Hepatocyte (in vitro differentiated cells): Measurements from ENCODE around the gene WNT7B. TPM values are rescaled to one million over a fixed set of nuclear protein-coding genes. Genes with fewer than 3 reads are reported as not detected.

Source experiments
- DNase-seq: peaks from one replicate; pipeline ENCODE4 v3.0.0-alpha.2; 2016; ENCODE audit warnings: low spot score
- H2AFZ ChIP-seq: fragments of 200-600 bp; sonication (generic); 2 replicates; pipeline ENCODE4 v1.6.0; 2016; ENCODE audit warnings: antibody characterized with exemption, mild to moderate bottlenecking
- H3K27ac ChIP-seq: fragments of 200-600 bp; sonication (generic); 2 replicates; pipeline ENCODE4 v1.5.1; 2016; ENCODE audit warnings: mild to moderate bottlenecking
- H3K27me3 ChIP-seq: fragments of 200-600 bp; sonication (generic); 2 replicates; pipeline ENCODE4 v1.6.1; 2016
- H3K36me3 ChIP-seq: fragments of 200-600 bp; sonication (generic); replicated peaks from 2 replicates; pipeline ENCODE4 v1.5.1; 2016; ENCODE audit warnings: low read depth; ENCODE audit not compliant: insufficient read depth
- H3K4me1 ChIP-seq: fragments of 200-600 bp; sonication (generic); 2 replicates; pipeline ENCODE4 v1.5.1; 2016; ENCODE audit warnings: mild to moderate bottlenecking, moderate library complexity; ENCODE audit not compliant: insufficient read depth
- H3K4me2 ChIP-seq: fragments of 200-600 bp; sonication (generic); 2 replicates; pipeline ENCODE4 v1.6.0; 2016
- H3K4me3 ChIP-seq: fragments of 200-600 bp; sonication (generic); 2 replicates; pipeline ENCODE4 v1.5.1; 2016; ENCODE audit warnings: mild to moderate bottlenecking
- H3K79me2 ChIP-seq: fragments of 200-600 bp; sonication (generic); 2 replicates; pipeline ENCODE4 v1.6.0; 2017; ENCODE audit warnings: mild to moderate bottlenecking
- H3K9me2 ChIP-seq: fragments of 200-600 bp; sonication (generic); replicated peaks from 2 replicates; pipeline ENCODE4 v1.6.0; 2017; ENCODE audit warnings: mild to moderate bottlenecking; ENCODE audit not compliant: insufficient read depth
- H3K9me3 ChIP-seq: fragments of 200-600 bp; sonication (generic); 2 replicates; pipeline ENCODE4 v1.5.1; 2016; ENCODE audit warnings: low read depth, mild to moderate bottlenecking
- H4K20me1 ChIP-seq: fragments of 200-600 bp; sonication (generic); 2 replicates; pipeline ENCODE4 v1.6.0; 2016; ENCODE audit warnings: mild to moderate bottlenecking; ENCODE audit not compliant: insufficient read depth, poor library complexity, severe bottlenecking
- CTCF ChIP-seq: fragments of 200-600 bp; sonication (generic); IDR thresholded peaks from 2 replicates; pipeline ENCODE4 v1.5.1; 2016; ENCODE audit warnings: antibody characterized with exemption, mild to moderate bottlenecking; ENCODE audit not compliant: poor library complexity
- EZH2 ChIP-seq: fragments of 200-600 bp; sonication (generic); IDR thresholded peaks from 2 replicates; pipeline ENCODE4 v1.6.1; 2016; ENCODE audit warnings: antibody characterized with exemption, mild to moderate bottlenecking, borderline replicate concordance
- EZH2phosphoT487 ChIP-seq: fragments of 200-600 bp; sonication (generic); IDR thresholded peaks from one replicate; pipeline ENCODE4 v1.6.1; 2018; ENCODE audit warnings: antibody characterized with exemption, mild to moderate bottlenecking, low read depth, moderate library complexity; ENCODE audit not compliant: unreplicated experiment, severe bottlenecking
- WGBS: methylation state at CpG from one replicate; pipeline ENCODE4 v1.1.6; 2016; ENCODE audit warnings: low lambda C conversion rate; ENCODE audit errors: missing lambda C conversion rate; 5-methylcytosine and 5-hydroxymethylcytosine counted together
- polyA plus RNA-seq: library from polyadenylated mRNA; unstranded; fragments of >200 nt; fragmentation: Nextera tagmentation; extraction: Ambion mirVana; gene quantifications from 2 replicates; pipeline ENCODE4 v1.2.1, GENCODE V29; 2016
- total RNA-seq: library from RNA; depleted of rRNA; stranded (reverse); fragments of >200 nt; gene quantifications from 2 replicates; pipeline ENCODE4 v1.2.3, GENCODE V29; 2014

Gene WNT7B
- total and polyA plus RNA-seq, 2 experiments from 2014 or later: 1.9 to 2.4 TPM

- TF ChIP-seq EZH2phosphoT487 (no peak), CTCF (no peak), EZH2 (no peak)
- H3K36me3 ChIP-seq: no peaks in the 10 kb centered on the region
- no peak overlapping the region for H3K4me3 ChIP-seq
- DNase-seq: no peak
- 90% methylated on average over 11 of the region's 11 CpGs for WGBS
- no peaks in the 10 kb centered on the region for H4K20me1 ChIP-seq
- H2AFZ ChIP-seq: no peak overlapping the region
- no peak overlapping the region for H3K27ac ChIP-seq
- H3K79me2 ChIP-seq: no peaks in the 10 kb centered on the region
- no peak overlapping the region for H3K4me2 ChIP-seq
- peaks cover 13% of the 10 kb centered on the region for H3K27me3 ChIP-seq
- H3K9me3 ChIP-seq: no peaks in the 10 kb centered on the region
- H3K4me1 ChIP-seq: peaks cover 2% of the 10 kb centered on the region
- no peaks in the 10 kb centered on the region for H3K9me2 ChIP-seq
Measured at GRCh38 chr22:45965563-45965962, 11.4 kb downstream of the WNT7B start.

GRCh38 chr22:45964926-45965527, 11.9 kb downstream of the WNT7B start:
- Histone ChIP-seq H2AFZ (no peak overlapping the region), H3K36me3 (no peaks in the 10 kb centered on the region), H3K4me2 (no peak overlapping the region), H3K27me3 (peaks cover 9% of the 10 kb centered on the region), H3K4me1 (no peaks in the 10 kb centered on the region), H3K4me3 (no peak overlapping the region), H3K9me3 (no peaks in the 10 kb centered on the region), H4K20me1 (no peaks in the 10 kb centered on the region), H3K79me2 (no peaks in the 10 kb centered on the region), H3K27ac (no peak overlapping the region), H3K9me2 (no peaks in the 10 kb centered on the region)
- DNase-seq: no peak
- WGBS: 82% methylated on average over 11 of the region's 12 CpGs
- TF ChIP-seq EZH2phosphoT487 (no peak), CTCF (no peak), EZH2 (no peak)

- Histone ChIP-seq H3K27me3 (peaks cover 2% of the 10 kb centered on the region), H3K9me3 (no peaks in the 10 kb centered on the region), H2AFZ (no peak overlapping the region), H3K4me2 (no peak overlapping the region), H3K36me3 (no peaks in the 10 kb centered on the region), H3K4me1 (no peaks in the 10 kb centered on the region), H4K20me1 (no peaks in the 10 kb centered on the region), H3K27ac (no peak overlapping the region), H3K9me2 (no peaks in the 10 kb centered on the region), H3K4me3 (no peak overlapping the region), H3K79me2 (no peaks in the 10 kb centered on the region)
- DNase-seq: no peak
- 88% methylated on average over 12 of the region's 12 CpGs for WGBS
- no peak for TF ChIP-seq EZH2
- no peak for TF ChIP-seq EZH2phosphoT487
- TF ChIP-seq CTCF: no peak
Measured at GRCh38 chr22:45964372-45964771, 12.6 kb downstream of the WNT7B start.

GRCh38 chr22:45963821-45964220, 13.1 kb downstream of the WNT7B start:
- Histone ChIP-seq H3K36me3 (no peaks in the 10 kb centered on the region), H4K20me1 (no peaks in the 10 kb centered on the region), H3K27me3 (no peaks in the 10 kb centered on the region), H3K9me3 (no peaks in the 10 kb centered on the region), H3K79me2 (no peaks in the 10 kb centered on the region), H2AFZ (no peak overlapping the region), H3K9me2 (no peaks in the 10 kb centered on the region), H3K4me2 (no peak overlapping the region), H3K4me3 (no peak overlapping the region), H3K27ac (no peak overlapping the region), H3K4me1 (no peaks in the 10 kb centered on the region)
- no peak for DNase-seq
- 88% methylated on average over 7 of the region's 7 CpGs for WGBS
- TF ChIP-seq CTCF (no peak), EZH2 (no peak), EZH2phosphoT487 (no peak)
